Chondrocyte (in vitro differentiated cells): ENCODE measurements around the gene RALY. TPM values are rescaled to one million over a fixed set of nuclear protein-coding genes. Genes with fewer than 3 reads are reported as not detected.

Source experiments
- DNase-seq: peaks from one replicate; pipeline ENCODE4 v3.0.0; 2021; ENCODE audit warnings: mixed read lengths, low spot score
- H3K27ac Mint-ChIP-seq: one replicate; pipeline ENCODE4 v1.8.0; 2021; ENCODE audit warnings: mild to moderate bottlenecking, moderate library complexity, mixed read lengths; ENCODE audit not compliant: unreplicated experiment
- H3K27me3 Mint-ChIP-seq: 2 replicates; pipeline ENCODE4 v1.8.0; 2021; ENCODE audit warnings: low read depth, mixed read lengths
- H3K36me3 Mint-ChIP-seq: 2 replicates; pipeline ENCODE4 v1.8.0; 2021; ENCODE audit warnings: low read depth, mixed read lengths
- H3K4me1 Mint-ChIP-seq: 2 replicates; pipeline ENCODE4 v1.8.0; 2021; ENCODE audit warnings: low read depth, mild to moderate bottlenecking, mixed read lengths
- H3K4me3 Mint-ChIP-seq: one replicate; pipeline ENCODE4 v1.8.0; 2021; ENCODE audit warnings: mild to moderate bottlenecking, moderate library complexity, mixed read lengths; ENCODE audit not compliant: unreplicated experiment
- H3K9me3 Mint-ChIP-seq: 2 replicates; pipeline ENCODE4 v1.8.0; 2021; ENCODE audit warnings: low read depth, mixed read lengths
- long read RNA-seq: library from polyadenylated mRNA; stranded (forward); transcript quantifications from one replicate; pipeline ENCODE4 v2.0.0, GENCODE V29; 2021
- total RNA-seq: library from RNA; stranded (reverse); gene quantifications from 3 replicates; pipeline ENCODE4 v1.2.1, GENCODE V29; 2021
- TF ChIP-seq, protein P1 (sequence below): fragments of 200-600 bp; sonication (generic); IDR thresholded peaks from 2 replicates; pipeline ENCODE4 v1.5.0; 2021; ENCODE audit warnings: antibody characterized with exemption, mild to moderate bottlenecking, moderate library complexity

The RALY gene
- total RNA-seq: 78.7 to 169 TPM (median 168 TPM) in 3 replicates
- long read RNA-seq, full-length matches to known transcripts: 214 of 260 reads
- long read RNA-seq, partial matches to known transcripts: 22 of 260 reads
- long read RNA-seq, other reads (novel, unspliced or antisense): 24 of 260 reads

GRCh38 chr20:33993576-33994221 lies at the start of gene RALY:
Gene RALY, plus strand, starts transcription at chr20:33993911. Its CDS starts 78,164 bp downstream, at chr20:34072075.
- TF ChIP-seq, protein P1, sequence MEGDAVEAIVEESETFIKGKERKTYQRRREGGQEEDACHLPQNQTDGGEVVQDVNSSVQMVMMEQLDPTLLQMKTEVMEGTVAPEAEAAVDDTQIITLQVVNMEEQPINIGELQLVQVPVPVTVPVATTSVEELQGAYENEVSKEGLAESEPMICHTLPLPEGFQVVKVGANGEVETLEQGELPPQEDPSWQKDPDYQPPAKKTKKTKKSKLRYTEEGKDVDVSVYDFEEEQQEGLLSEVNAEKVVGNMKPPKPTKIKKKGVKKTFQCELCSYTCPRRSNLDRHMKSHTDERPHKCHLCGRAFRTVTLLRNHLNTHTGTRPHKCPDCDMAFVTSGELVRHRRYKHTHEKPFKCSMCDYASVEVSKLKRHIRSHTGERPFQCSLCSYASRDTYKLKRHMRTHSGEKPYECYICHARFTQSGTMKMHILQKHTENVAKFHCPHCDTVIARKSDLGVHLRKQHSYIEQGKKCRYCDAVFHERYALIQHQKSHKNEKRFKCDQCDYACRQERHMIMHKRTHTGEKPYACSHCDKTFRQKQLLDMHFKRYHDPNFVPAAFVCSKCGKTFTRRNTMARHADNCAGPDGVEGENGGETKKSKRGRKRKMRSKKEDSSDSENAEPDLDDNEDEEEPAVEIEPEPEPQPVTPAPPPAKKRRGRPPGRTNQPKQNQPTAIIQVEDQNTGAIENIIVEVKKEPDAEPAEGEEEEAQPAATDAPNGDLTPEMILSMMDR: no peak
- no peaks in the 10 kb centered on the region for H3K27me3 Mint-ChIP-seq
- H3K4me1 Mint-ChIP-seq: peaks cover 48% of the 10 kb centered on the region
- peak within 1 kb of the TSS; percentile 99 for H3K4me3 Mint-ChIP-seq
- peak; percentile 92 for DNase-seq
- H3K9me3 Mint-ChIP-seq: no peaks in the 10 kb centered on the region
- peak within 1 kb of the TSS; percentile 99 for H3K27ac Mint-ChIP-seq
- H3K36me3 Mint-ChIP-seq: peaks cover 3% of the 10 kb centered on the region

- H3K27ac Mint-ChIP-seq: no peak overlapping the region
These were observed 48.8 kb upstream of the RALY start for GRCh38 chr20:33944914-33945313.

GRCh38 chr20:33945391-33946081 lies 48.2 kb upstream of the RALY start:
- Mint-ChIP-seq H3K4me3 (no peak overlapping the region), H3K27ac (no peak overlapping the region), H3K9me3 (peaks cover 23% of the 10 kb centered on the region), H3K27me3 (peaks cover under 1% of the 10 kb centered on the region), H3K36me3 (peaks cover 4% of the 10 kb centered on the region), H3K4me1 (no peaks in the 10 kb centered on the region)
- TF ChIP-seq, protein P1: no peak
- DNase-seq: no peak

More at GRCh38 chr20:33944914-33945313, 48.8 kb upstream of the RALY start:
- Mint-ChIP-seq H3K4me1 (no peaks in the 10 kb centered on the region), H3K9me3 (peaks cover 23% of the 10 kb centered on the region), H3K36me3 (peaks cover 4% of the 10 kb centered on the region), H3K4me3 (no peak overlapping the region), H3K27me3 (no peaks in the 10 kb centered on the region)
- TF ChIP-seq, protein P1: no peak
- no peak for DNase-seq

DNA sequence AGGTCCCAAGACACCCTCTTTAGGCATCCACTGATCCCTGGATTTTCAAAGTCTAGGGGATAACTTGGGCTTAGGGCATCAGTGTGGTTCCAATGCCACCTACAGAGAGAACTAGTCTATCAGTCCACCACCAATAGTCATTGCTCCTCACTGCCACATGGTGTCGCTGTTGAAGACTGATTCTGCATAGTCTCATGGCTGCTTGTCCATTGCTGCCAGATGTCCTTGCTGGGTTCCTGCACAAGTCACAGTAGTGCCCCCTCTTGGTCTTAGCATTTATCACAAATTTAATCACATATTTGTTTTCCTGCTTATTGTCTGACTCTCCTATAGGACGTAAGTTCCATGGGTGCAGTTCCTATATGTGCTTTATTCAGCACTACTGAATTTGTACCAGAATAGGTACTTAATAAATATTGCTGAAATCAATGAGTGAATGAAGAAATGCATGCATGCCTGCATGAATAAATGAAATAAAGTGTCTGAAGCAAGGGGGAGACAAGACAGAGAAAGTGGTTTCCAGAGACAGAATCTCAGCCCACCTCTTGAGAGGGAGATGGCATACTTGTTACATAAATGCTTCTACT lies 45.9 kb upstream of the RALY start:
- no peak overlapping the region for H3K4me3 Mint-ChIP-seq
- TF ChIP-seq, protein P1: peak; percentile 73
- H3K9me3 Mint-ChIP-seq: peaks cover 23% of the 10 kb centered on the region
- H3K4me1 Mint-ChIP-seq: no peaks in the 10 kb centered on the region
- H3K27me3 Mint-ChIP-seq: peaks cover 12% of the 10 kb centered on the region
- DNase-seq: no peak
- no peak overlapping the region for H3K27ac Mint-ChIP-seq
- peaks cover 5% of the 10 kb centered on the region for H3K36me3 Mint-ChIP-seq

DNA sequence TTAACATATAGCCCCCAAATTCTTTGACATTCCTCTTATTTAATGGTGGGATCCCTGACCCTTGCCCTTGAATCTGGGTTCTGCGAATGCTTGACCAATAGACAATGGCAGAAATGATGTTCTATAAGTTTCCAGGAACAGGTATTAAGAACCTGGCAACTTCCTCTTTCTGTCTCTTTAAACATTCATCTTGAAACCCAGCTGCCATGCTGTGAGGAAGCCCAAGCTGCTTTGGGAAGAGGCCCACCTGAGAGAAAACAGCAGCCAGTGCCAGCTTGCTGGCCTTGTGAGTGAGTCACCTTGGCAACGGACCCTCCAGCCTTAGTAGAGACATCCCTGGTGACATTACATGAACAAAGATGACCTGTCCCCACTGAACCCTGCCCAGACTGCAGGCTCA lies 45.2 kb upstream of the RALY start:
- peaks cover 23% of the 10 kb centered on the region for H3K9me3 Mint-ChIP-seq
- TF ChIP-seq, protein P1: no peak
- peaks cover 15% of the 10 kb centered on the region for H3K27me3 Mint-ChIP-seq
- peaks cover 5% of the 10 kb centered on the region for H3K36me3 Mint-ChIP-seq
- DNase-seq: no peak
- H3K27ac Mint-ChIP-seq: no peak overlapping the region
- no peak overlapping the region for H3K4me3 Mint-ChIP-seq
- H3K4me1 Mint-ChIP-seq: no peaks in the 10 kb centered on the region
